BLaER1 (cell line): ENCODE results near the gene PUS7.
"Not testable (repeated sequence)": the region's sequence is repeated elsewhere in the genome, so short reads cannot be mapped to it uniquely, and the experiment has no call there.

ENCODE experiments used
- H3K27ac ChIP-seq: shearing (Covaris generic); formaldehyde crosslinking; 2 replicates; pipeline ENCODE4 v1.8.1; 2022
- H3K27me3 ChIP-seq: shearing (Covaris generic); formaldehyde crosslinking; 2 replicates; pipeline ENCODE4 v1.8.1; 2022
- H3K36me3 ChIP-seq: shearing (Covaris generic); formaldehyde crosslinking; 2 replicates; pipeline ENCODE4 v1.8.1; 2022
- H3K4me1 ChIP-seq: shearing (Covaris generic); formaldehyde crosslinking; 2 replicates; pipeline ENCODE4 v1.8.1; 2022
- H3K4me2 ChIP-seq: shearing (Covaris generic); formaldehyde crosslinking; 2 replicates; pipeline ENCODE4 v1.8.1; 2022
- H3K4me3 ChIP-seq: shearing (Covaris generic); formaldehyde crosslinking; 2 replicates; pipeline ENCODE4 v1.8.1; 2022
- H3K9ac ChIP-seq: shearing (Covaris generic); formaldehyde crosslinking; 2 replicates; pipeline ENCODE4 v1.8.1; 2022
- H3K9me3 ChIP-seq: shearing (Covaris generic); formaldehyde crosslinking; 2 replicates; pipeline ENCODE4 v1.8.1; 2022
- H4K20me1 ChIP-seq: shearing (Covaris generic); formaldehyde crosslinking; 2 replicates; pipeline ENCODE4 v1.8.1; 2022
- Cebpa-rat ChIP-seq: shearing (Covaris generic); IDR thresholded peaks from 2 replicates; pipeline ENCODE4 v1.8.1; 2022

The PUS7 gene

DNA sequence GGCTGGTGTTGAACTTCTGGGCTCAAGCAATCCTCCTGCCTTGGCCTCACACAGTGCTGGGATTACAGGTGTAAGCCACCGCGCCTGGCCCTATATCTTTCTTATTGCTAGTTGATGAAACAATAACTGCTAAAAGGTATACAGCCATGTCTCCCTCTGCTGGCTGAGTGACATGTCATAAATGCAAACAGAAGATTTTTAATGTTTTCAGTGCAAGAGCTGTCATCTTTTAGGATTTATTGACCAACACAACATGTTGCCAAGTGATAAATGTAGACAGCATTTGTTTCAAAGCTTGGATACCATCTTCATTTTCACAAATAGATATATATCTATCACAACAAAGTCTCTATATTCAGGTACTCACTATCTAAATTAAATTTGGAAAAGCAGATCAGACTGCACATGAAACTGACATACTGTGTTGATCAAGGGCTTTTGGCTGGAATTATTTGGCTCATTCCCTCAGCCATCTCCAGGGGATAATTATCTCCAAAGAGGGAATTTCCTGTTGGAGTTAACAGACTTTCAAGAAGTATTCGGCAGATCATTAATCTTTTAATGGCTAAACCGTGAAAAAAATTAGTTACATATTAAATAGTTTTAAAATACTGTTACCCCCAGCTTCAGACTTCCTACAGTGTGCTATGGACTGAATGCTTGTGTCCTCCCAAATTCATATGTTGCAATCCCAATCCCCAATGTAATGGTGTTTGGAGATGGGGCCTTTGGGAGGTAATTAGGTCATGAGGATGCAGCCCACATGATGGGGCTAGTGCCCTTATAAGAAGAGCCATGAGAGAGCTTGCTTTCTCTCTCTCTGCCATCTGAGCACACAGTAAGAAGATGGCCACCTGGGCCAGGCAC lies 92.1 kb downstream of the PUS7 start:
- no peaks in the 10 kb centered on the region for H3K4me1 ChIP-seq

DNA sequence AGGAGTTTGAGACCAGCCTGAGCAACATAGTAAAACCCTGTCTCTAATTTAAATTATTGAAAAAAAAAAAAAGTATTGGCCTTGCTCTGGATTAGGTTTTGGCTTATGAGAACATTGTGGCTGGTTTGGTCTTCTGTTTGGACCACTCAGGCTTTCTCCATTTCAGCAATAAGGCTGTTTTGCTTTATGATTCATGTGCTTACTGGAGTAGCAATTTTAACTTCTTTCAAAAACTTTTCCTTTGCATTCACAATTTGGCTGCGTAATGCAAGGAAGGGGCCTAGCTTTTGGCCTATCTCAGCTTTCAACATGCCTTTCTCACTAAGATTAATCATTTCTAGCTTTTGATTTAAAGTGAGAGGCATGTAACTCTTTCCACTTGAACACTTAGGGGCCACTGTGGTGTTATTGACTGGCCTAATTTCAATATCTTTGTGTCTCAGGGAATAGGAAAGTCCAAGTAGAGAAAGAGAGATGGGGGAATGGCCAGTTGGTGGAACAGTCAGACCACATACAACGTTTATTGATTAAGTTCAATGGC lies 95.4 kb downstream of the PUS7 start:
- no peaks in the 10 kb centered on the region for H4K20me1 ChIP-seq
- H3K27ac ChIP-seq: no peak overlapping the region
- no peak overlapping the region for H3K9ac ChIP-seq
- H3K4me2 ChIP-seq: no peak overlapping the region
- TF ChIP-seq Cebpa-rat: no peak
- H3K27me3 ChIP-seq: no peaks in the 10 kb centered on the region
- no peaks in the 10 kb centered on the region for H3K4me1 ChIP-seq
- no peaks in the 10 kb centered on the region for H3K9me3 ChIP-seq
- no peak overlapping the region for H3K4me3 ChIP-seq
- no peaks in the 10 kb centered on the region for H3K36me3 ChIP-seq

More for the DNA sequence above, 92.1 kb downstream of the PUS7 start:
- H3K4me3 ChIP-seq: no peak overlapping the region
- no peak overlapping the region for H3K27ac ChIP-seq
- no peaks in the 10 kb centered on the region for H3K36me3 ChIP-seq
- H3K9me3 ChIP-seq: no peaks in the 10 kb centered on the region
- no peak overlapping the region for H3K9ac ChIP-seq
- no peak overlapping the region for H3K4me2 ChIP-seq
- no peaks in the 10 kb centered on the region for H4K20me1 ChIP-seq
- no peaks in the 10 kb centered on the region for H3K27me3 ChIP-seq
- TF ChIP-seq Cebpa-rat: no peak

DNA sequence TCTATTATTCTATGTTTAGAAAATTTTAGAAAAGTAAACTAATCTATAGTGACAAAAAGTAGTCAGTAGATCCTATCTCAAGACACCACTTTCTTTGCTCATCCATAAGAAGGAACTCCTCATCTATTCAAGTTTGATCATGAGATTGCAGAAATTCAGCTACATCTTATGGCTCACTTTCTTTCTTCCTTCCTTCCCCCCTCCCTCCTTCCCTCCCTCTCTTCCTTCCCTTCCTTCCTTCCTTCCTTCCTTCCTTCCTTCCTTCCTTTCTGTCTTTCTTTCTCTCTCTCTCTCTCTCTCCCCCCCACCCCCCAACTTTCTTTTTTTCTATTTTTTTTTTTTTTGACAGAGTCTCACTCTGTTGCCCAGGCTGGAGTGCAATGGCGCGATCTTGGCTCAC lies 98.1 kb downstream of the PUS7 start:
- TF ChIP-seq Cebpa-rat: no peak
- no peak overlapping the region for H3K27ac ChIP-seq
- no peaks in the 10 kb centered on the region for H3K36me3 ChIP-seq
- H3K4me3 ChIP-seq: no peak overlapping the region
- no peak overlapping the region for H3K4me2 ChIP-seq
- no peaks in the 10 kb centered on the region for H4K20me1 ChIP-seq
- H3K4me1 ChIP-seq: no peaks in the 10 kb centered on the region
- no peak overlapping the region for H3K9ac ChIP-seq
- no peaks in the 10 kb centered on the region for H3K27me3 ChIP-seq
- H3K9me3 ChIP-seq: no peaks in the 10 kb centered on the region

DNA sequence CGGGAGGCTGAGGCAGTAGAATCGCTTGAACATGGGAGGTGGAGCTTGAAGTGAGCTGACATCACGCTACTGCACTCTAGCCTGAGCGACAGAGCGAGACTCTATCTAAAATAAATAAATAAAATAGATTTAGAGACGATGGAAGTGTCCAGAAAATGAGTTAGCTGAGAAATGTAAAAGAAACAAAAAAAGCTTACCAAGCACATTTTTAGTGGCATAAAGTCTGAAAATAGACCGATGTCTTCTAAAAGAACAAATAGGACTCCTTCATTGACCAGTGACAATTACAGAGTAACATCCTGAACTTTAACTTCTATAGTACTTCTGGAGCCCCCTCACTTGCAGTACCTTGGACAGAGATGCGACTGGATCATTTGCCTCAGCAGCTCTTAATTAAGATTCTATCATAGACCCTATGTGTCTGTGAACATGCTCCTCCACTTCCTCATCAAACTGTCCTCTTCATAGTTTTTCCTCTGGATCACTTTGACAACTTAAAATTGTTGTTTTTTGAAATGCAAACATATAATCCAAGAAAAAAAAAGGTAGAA lies 108.1 kb downstream of the PUS7 start:
- Histone ChIP-seq H3K4me3 (no peak overlapping the region), H3K9me3 (no peaks in the 10 kb centered on the region; the same call in 1 of the 2 replicates)

DNA sequence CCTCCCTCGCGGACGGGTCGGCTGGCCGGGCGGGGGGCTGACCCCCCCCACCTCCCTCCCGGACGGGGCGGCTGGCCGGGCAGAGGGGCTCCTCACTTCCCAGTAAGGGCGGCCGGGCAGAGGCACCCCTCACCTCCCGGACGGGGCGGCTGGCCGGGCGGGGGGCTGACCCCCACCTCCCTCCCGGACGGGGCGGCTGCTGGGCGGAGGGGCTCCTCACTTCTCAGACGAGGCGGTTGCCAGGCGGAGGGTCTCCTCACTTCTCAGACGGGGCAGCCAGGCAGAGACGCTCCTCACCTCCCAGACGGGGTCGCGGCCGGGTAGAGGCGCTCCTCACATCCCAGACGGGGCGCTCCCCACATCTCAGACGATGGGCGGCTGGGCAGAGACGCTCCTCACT lies 111.3 kb downstream of the PUS7 start:
- H3K4me1 ChIP-seq, H3K27ac ChIP-seq, H3K36me3 ChIP-seq, H3K9me3 ChIP-seq, H3K4me3 ChIP-seq, H3K9ac ChIP-seq, H4K20me1 ChIP-seq, H3K4me2 ChIP-seq, H3K27me3 ChIP-seq: not testable (repeated sequence)

More for the DNA sequence above, 108.1 kb downstream of the PUS7 start:
- Histone ChIP-seq H3K36me3 (no peaks in the 10 kb centered on the region), H3K27ac (no peak overlapping the region), H3K4me2 (no peak overlapping the region), H3K9ac (no peak overlapping the region), H3K4me1 (no peaks in the 10 kb centered on the region), H4K20me1 (no peaks in the 10 kb centered on the region), H3K27me3 (no peaks in the 10 kb centered on the region)
- TF ChIP-seq Cebpa-rat: no peak

DNA sequence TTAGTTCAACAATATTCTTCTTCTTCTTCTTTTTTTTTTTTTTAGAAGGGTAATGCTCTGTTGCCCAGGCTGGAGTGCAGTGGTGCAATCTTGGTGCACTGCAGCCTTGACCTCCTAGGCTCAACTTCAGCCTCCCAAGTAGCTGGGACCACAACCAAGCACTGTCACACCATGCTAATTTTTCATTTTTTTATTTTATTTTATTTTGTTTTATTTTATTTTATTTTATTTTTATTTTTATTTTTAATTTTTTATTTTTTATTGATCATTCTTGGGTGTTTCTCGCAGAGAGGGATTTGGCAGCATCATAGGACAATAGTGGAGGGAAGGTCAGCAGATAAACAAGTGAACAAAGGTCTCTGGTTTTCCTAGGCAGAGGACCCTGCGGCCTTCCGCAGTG lies 112.3 kb downstream of the PUS7 start:
- not testable (repeated sequence) for H3K27ac ChIP-seq, H3K4me1 ChIP-seq, H3K9me3 ChIP-seq, H3K27me3 ChIP-seq, H3K4me2 ChIP-seq, H4K20me1 ChIP-seq, H3K36me3 ChIP-seq, H3K9ac ChIP-seq, H3K4me3 ChIP-seq

DNA sequence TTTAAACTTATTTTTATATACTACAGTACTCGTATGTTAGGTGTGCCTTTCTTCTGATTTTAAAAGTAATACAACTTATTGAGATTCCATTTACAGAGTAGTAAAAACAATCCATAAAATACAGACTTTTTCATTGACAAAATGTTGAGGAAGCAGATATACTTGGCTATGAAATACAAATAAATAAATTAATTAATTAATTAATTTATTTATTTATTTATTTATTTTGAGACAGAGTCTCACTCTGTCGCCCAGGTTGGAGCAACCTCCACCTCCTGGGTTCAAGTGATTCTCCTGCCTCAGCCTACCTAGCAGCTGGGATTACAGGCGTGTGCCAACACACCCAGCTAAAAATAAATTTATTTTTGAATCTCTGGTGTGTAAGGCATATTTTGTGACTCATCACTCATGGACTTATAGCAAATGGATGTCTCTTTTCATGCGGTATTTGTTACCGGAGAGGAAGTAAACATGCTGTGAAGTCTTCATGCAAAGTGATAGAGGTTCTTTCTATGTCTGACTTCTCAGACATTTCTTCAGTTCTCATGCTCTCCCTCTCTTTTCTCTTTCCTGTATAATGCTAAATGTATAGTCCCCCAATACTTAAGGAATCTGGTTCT lies 113.2 kb downstream of the PUS7 start:
- TF ChIP-seq Cebpa-rat: no peak
- no peaks in the 10 kb centered on the region; the same call in 1 of the 2 replicates for H3K9me3 ChIP-seq
- no peak overlapping the region for H3K9ac ChIP-seq
- H3K27ac ChIP-seq: no peak overlapping the region
- H3K36me3 ChIP-seq: no peaks in the 10 kb centered on the region
- H4K20me1 ChIP-seq: no peaks in the 10 kb centered on the region
- no peak overlapping the region for H3K4me2 ChIP-seq
- no peak overlapping the region for H3K4me3 ChIP-seq
- H3K4me1 ChIP-seq: no peaks in the 10 kb centered on the region
- no peaks in the 10 kb centered on the region for H3K27me3 ChIP-seq
